SH-SY5Y (cell line): ENCODE measurements around the gene HES6.

ENCODE experiments used
- GATA2 ChIP-seq: IDR thresholded peaks from 2 replicates; pipeline ENCODE4 v1.6.1; 2011; ENCODE audit warnings: mild to moderate bottlenecking, low read depth, low read length
- GATA3 ChIP-seq: IDR thresholded peaks from 2 replicates; pipeline ENCODE4 v1.6.1; 2011; ENCODE audit warnings: low read depth, mild to moderate bottlenecking, low read length, moderate library complexity

GRCh38 chr2:238247002-238247822, 7.4 kb upstream of the HES6 start:
- TF ChIP-seq GATA2 = no peak
- TF ChIP-seq GATA3 = no peak
